Mesenchymal stem cell (in vitro differentiated cells and primary cell): ENCODE measurements around the gene NTSR1.

Source experiments
- DNase-seq: peaks from one replicate; pipeline ENCODE4 v3.0.0-alpha.2; 2013
- H2AFZ ChIP-seq: one replicate; pipeline ENCODE4 v1.6.1; 2013; ENCODE audit warnings: low read depth, mild to moderate bottlenecking, control low read depth, inconsistent platforms, low read length, moderate library complexity
- H2AK5ac ChIP-seq: 2 replicates; pipeline ENCODE4 v1.6.1; 2013; ENCODE audit warnings: low read length, moderate library complexity, mild to moderate bottlenecking, inconsistent platforms; ENCODE audit not compliant: severe bottlenecking
- H2BK120ac ChIP-seq: one replicate; pipeline ENCODE4 v1.6.1; 2013; ENCODE audit warnings: low read depth, mild to moderate bottlenecking, inconsistent platforms, low read length, moderate library complexity
- H2BK12ac ChIP-seq, 2 experiments: one replicate each; pipeline ENCODE4 v1.6.1; 2013; ENCODE audit warnings: inconsistent platforms in 2 of 2, low read length in 2 of 2, mild to moderate bottlenecking in 2 of 2, moderate library complexity in 2 of 2, control low read depth in 1 of 2
- H2BK15ac ChIP-seq: one replicate; pipeline ENCODE4 v1.6.1; 2013; ENCODE audit warnings: mild to moderate bottlenecking, low read depth, inconsistent platforms; ENCODE audit not compliant: poor library complexity, severe bottlenecking
- H2BK5ac ChIP-seq: 2 replicates; pipeline ENCODE4 v1.6.1; 2013; ENCODE audit warnings: low read depth, mild to moderate bottlenecking, low read length, control low read depth, inconsistent platforms; ENCODE audit not compliant: poor library complexity, severe bottlenecking
- H3K14ac ChIP-seq, 2 experiments: one replicate each; pipeline ENCODE4 v1.6.1; 2013; ENCODE audit warnings: inconsistent platforms in 2 of 2, low read length in 2 of 2, control low read depth in 1 of 2, mild to moderate bottlenecking in 1 of 2, moderate library complexity in 1 of 2
- H3K18ac ChIP-seq, 2 experiments: one replicate each; pipeline ENCODE4 v1.6.1; 2013; ENCODE audit warnings: inconsistent platforms in 2 of 2, low read length in 2 of 2, control low read depth in 1 of 2, low read depth in 1 of 2, mild to moderate bottlenecking in 1 of 2
- H3K23ac ChIP-seq, 2 experiments: one replicate each; pipeline ENCODE4 v1.6.1; 2013; ENCODE audit warnings: inconsistent platforms in 2 of 2, low read length in 2 of 2, mild to moderate bottlenecking in 2 of 2, moderate library complexity in 2 of 2, control low read depth in 1 of 2
- H3K27ac ChIP-seq: 2 replicates; pipeline ENCODE4 v1.5.1; 2013; ENCODE audit warnings: mild to moderate bottlenecking, moderate library complexity, low read length, control low read depth, inconsistent platforms; ENCODE audit not compliant: poor library complexity, severe bottlenecking
- H3K27me3 ChIP-seq, 2 experiments: 2 replicates each; pipeline versions ENCODE4 v1.6.1 to v1.7.0; 2013; ENCODE audit warnings: low read length in 2 of 2, mild to moderate bottlenecking in 2 of 2, moderate library complexity in 2 of 2, control low read depth in 1 of 2, inconsistent platforms in 1 of 2; ENCODE audit not compliant: control insufficient read depth in 1 of 2, insufficient read depth in 1 of 2
- H3K36me3 ChIP-seq, 2 experiments: 2 replicates each; pipeline versions ENCODE4 v1.6.1 to v1.7.0; 2013; ENCODE audit warnings: low read length in 2 of 2, control low read depth in 1 of 2, inconsistent platforms in 1 of 2, low read depth in 1 of 2, mild to moderate bottlenecking in 1 of 2; ENCODE audit not compliant: insufficient read depth in 2 of 2, control insufficient read depth in 1 of 2
- H3K4ac ChIP-seq, 2 experiments: one replicate each; pipeline ENCODE4 v1.6.1; 2013; ENCODE audit warnings: inconsistent platforms in 2 of 2, low read length in 2 of 2, mild to moderate bottlenecking in 2 of 2, moderate library complexity in 2 of 2, control low read depth in 1 of 2, low read depth in 1 of 2
- H3K4me1 ChIP-seq: 2 replicates; pipeline ENCODE4 v1.6.1; 2013; ENCODE audit warnings: low read depth, low read length, control low read depth; ENCODE audit not compliant: control insufficient read depth, insufficient read depth
- H3K4me2 ChIP-seq: 2 replicates; pipeline ENCODE4 v1.6.1; 2013; ENCODE audit warnings: low read length, mild to moderate bottlenecking, inconsistent platforms; ENCODE audit not compliant: poor library complexity, severe bottlenecking
- H3K4me3 ChIP-seq, 2 experiments: 2 replicates each; pipeline versions ENCODE4 v1.5.1 to v1.7.0; 2013; ENCODE audit warnings: low read length in 2 of 2, mild to moderate bottlenecking in 2 of 2, control low read depth in 1 of 2, low read depth in 1 of 2; ENCODE audit not compliant: insufficient read depth in 1 of 2
- H3K79me1 ChIP-seq: replicated peaks from 2 replicates; pipeline ENCODE4 v1.6.1; 2013; ENCODE audit warnings: mild to moderate bottlenecking, control low read depth, low read length, inconsistent platforms; ENCODE audit not compliant: poor library complexity, severe bottlenecking
- H3K9ac ChIP-seq: 2 replicates; pipeline ENCODE4 v1.7.0; 2013; ENCODE audit warnings: mild to moderate bottlenecking, low read length, moderate library complexity
- H3K9me3 ChIP-seq: 2 replicates; pipeline ENCODE4 v1.7.0; 2013; ENCODE audit warnings: mild to moderate bottlenecking, low read length; ENCODE audit not compliant: control insufficient read depth
- H4K8ac ChIP-seq: one replicate; pipeline ENCODE4 v1.6.1; 2013; ENCODE audit warnings: inconsistent platforms, mild to moderate bottlenecking, low read length, moderate library complexity
- H4K91ac ChIP-seq: one replicate; pipeline ENCODE4 v1.6.1; 2013; ENCODE audit warnings: mild to moderate bottlenecking, low read length, inconsistent platforms
- WGBS: methylation state at CpG from one replicate; pipeline ENCODE4 v1.1.7; 2013; ENCODE audit warnings: mixed read lengths; 5-methylcytosine and 5-hydroxymethylcytosine counted together

The NTSR1 gene

DNA sequence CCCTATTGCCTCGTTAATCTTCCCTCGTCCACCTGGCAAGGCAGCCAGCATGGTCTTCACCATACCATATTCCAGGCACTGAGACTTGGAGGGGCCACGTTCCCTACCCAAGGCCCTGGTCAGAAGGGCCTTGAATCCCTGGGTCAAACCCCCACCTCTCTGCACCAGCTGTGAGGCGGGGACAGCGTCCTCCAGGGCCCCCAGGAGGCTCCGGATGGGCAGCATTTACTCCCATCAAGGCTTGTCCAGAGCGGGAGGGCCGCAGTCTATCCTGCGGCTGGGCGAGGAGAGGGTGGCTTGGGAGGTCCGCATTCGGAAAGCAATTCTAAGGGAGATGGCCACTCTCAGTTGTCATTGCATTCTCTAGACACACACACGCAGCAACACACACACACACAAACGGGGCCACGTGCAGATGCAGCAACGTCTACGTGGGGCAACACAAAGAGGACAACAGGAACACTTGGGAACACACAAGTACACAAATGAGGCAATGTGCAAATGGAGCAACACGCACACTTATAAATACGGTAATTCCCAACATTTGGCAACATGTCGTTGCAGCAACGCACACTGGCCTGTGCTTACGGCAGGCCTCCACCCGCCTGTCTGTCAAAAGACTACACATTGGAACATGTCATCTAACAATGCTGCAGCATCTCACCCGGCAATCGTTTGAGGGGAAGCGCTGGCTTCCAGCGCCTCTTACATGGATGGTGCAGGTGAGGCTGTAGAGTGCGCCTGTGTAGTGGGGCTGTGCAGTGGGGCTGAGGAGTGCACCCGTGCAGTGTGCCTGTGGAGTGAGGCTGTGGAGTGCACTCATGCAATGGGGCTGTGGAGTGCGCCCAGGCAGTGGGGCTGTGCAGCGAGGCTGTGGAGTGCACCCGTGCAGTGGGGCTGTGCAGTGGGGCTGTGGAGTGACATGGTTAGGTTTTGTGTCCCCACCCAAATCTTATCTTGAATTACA lies 12.9 kb upstream of the NTSR1 start:
- Histone ChIP-seq H4K8ac (no peak overlapping the region), H3K23ac (no peak overlapping the region), H3K27me3 (peaks cover 26 to 47% of the 10 kb centered on the region in 2 experiments), H3K79me1 (no peaks in the 10 kb centered on the region), H3K4ac (no peak overlapping the region), H3K4me3 (no peak overlapping the region), H2BK5ac (no peak overlapping the region), H3K27ac (no peak overlapping the region), H3K36me3 (no peaks in the 10 kb centered on the region), H2AK5ac (no peak overlapping the region), H3K9ac (no peak overlapping the region), H3K9me3 (no peaks in the 10 kb centered on the region), H3K4me2 (no peak overlapping the region), H2BK15ac (no peak overlapping the region), H3K14ac (no peak overlapping the region), H2BK120ac (no peak overlapping the region), H2AFZ (no peak overlapping the region), H2BK12ac (no peak overlapping the region), H3K18ac (no peak overlapping the region), H3K4me1 (peaks cover 8% of the 10 kb centered on the region), H4K91ac (no peak overlapping the region)
- DNase-seq = no peak
- 89% methylated on average over 29 of the region's 32 CpGs for whole genome bisulfite sequencing

DNA sequence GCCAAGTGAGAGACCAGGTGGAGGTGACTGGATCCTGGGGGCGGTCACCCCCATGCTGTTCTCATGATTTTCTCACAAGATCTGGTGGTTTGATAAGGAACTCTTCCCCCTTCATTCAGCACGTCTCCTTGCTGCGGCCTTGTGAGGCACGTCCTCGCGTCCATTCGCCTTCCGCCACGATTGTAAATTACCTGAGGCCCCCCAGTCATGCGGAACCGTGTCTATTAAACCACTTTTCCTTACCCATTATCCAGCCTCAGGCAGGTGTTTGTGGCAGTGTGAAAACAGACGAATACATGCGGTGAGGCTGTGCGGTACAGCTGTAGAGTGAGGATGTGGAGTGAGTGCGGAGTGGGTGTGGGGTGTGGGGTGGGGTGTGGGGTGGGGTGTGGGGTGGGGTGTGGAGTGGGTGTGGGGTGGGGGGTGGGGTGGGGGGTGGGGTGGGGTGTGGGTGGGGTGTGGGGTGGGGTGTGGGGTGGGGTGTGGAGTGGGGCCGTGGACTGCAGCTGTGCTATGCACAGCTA lies 12.1 kb upstream of the NTSR1 start:
- Histone ChIP-seq H2BK5ac (no peak overlapping the region), H3K4me3 (no peak overlapping the region), H3K27me3 (peaks cover 26 to 51% of the 10 kb centered on the region in 2 experiments), H2BK12ac (no peak overlapping the region), H3K4ac (no peak overlapping the region), H3K9ac (no peak overlapping the region), H4K91ac (no peak overlapping the region), H3K4me1 (peaks cover 4% of the 10 kb centered on the region), H3K36me3 (no peaks in the 10 kb centered on the region), H2BK15ac (no peak overlapping the region), H3K18ac (no peak overlapping the region), H2BK120ac (no peak overlapping the region), H4K8ac (no peak overlapping the region), H2AK5ac (no peak overlapping the region), H3K9me3 (no peaks in the 10 kb centered on the region), H3K14ac (no peak overlapping the region), H2AFZ (no peak overlapping the region), H3K27ac (no peak overlapping the region), H3K4me2 (no peak overlapping the region), H3K79me1 (no peaks in the 10 kb centered on the region), H3K23ac (no peak overlapping the region)
- 91% methylated on average over 9 of the region's 16 CpGs for WGBS
- no peak for DNase-seq

DNA sequence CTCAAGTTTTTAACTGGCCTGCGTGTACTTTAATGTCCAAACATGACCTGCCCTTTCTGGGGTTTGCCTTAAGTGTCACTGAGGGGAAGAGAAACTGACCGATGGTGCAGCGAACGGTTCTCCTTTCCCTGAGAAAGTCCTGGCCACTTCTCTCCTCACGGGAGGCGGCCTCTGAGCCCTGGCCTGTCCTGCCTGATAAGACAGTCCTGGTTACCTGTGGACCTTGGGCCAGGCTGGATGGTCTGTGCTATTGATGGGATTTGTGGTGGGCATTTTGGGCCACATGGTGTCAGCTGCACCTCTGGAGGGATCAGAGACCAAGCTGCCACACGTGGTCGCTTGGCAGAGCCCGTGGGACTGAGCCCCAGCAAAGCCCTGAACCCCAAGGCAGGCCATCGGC lies 11.6 kb upstream of the NTSR1 start:
- Histone ChIP-seq H2BK15ac (no peak overlapping the region), H3K14ac (no peak overlapping the region), H2AK5ac (no peak overlapping the region), H3K9me3 (no peaks in the 10 kb centered on the region), H2BK5ac (no peak overlapping the region), H2BK12ac (no peak overlapping the region), H3K4me1 (peaks cover 3% of the 10 kb centered on the region), H3K9ac (no peak overlapping the region), H3K79me1 (no peaks in the 10 kb centered on the region), H4K91ac (no peak overlapping the region), H2BK120ac (no peak overlapping the region), H3K4ac (no peak overlapping the region), H3K4me3 (no peak overlapping the region), H3K4me2 (no peak overlapping the region), H3K18ac (no peak overlapping the region), H3K27ac (no peak overlapping the region), H2AFZ (no peak overlapping the region), H3K36me3 (no peaks in the 10 kb centered on the region), H4K8ac (no peak overlapping the region), H3K23ac (no peak overlapping the region), H3K27me3 (peaks cover 26 to 54% of the 10 kb centered on the region in 2 experiments)
- 86% methylated on average over 10 of the region's 10 CpGs for WGBS
- no peak for DNase-seq

DNA sequence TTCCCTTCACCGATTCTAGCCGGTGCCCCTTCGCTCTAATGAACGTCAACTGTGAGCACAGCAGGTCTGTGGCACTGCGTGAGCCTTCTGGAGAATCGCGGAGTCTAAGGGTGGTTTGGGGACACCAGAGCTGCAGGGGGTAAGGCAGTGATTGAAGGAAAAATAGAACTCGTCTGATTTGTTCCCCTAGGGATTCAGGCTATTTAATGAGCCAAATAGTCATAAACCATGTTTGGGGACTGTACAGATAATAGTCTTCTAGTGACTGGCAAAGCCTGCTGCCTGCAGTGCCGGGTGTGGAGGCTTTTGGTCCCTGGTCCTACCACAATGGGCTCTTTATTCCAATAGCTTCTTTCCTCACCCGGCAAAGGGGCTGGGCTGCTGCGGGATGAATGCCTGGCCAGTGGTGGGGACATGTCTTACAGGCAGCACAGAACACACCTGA lies 11.1 kb upstream of the NTSR1 start:
- WGBS = 84% methylated on average over 11 of the region's 11 CpGs
- Histone ChIP-seq H2AK5ac (no peak overlapping the region), H3K23ac (no peak overlapping the region), H3K27me3 (peaks cover 26 to 51% of the 10 kb centered on the region in 2 experiments), H4K91ac (no peak overlapping the region), H4K8ac (no peak overlapping the region), H3K79me1 (no peaks in the 10 kb centered on the region), H3K4me1 (peaks cover 3% of the 10 kb centered on the region), H3K4me3 (no peak overlapping the region), H3K9ac (no peak overlapping the region), H3K18ac (no peak overlapping the region), H2BK15ac (no peak overlapping the region), H3K36me3 (no peaks in the 10 kb centered on the region), H2AFZ (no peak overlapping the region), H3K4ac (no peak overlapping the region), H3K4me2 (no peak overlapping the region), H3K14ac (no peak overlapping the region), H2BK5ac (no peak overlapping the region), H3K9me3 (no peaks in the 10 kb centered on the region), H3K27ac (no peak overlapping the region), H2BK120ac (no peak overlapping the region), H2BK12ac (no peak overlapping the region)
- DNase-seq = no peak
